WTC11 (cell line): ENCODE results near the gene GSC. TPM values are rescaled to one million over a fixed set of nuclear protein-coding genes. Genes with fewer than 3 reads are reported as not detected.

Experiments used
- ATAC-seq: fragments of 200-7000 bp; cut with Tn5 transposase; 2 replicates; pipeline ENCODE4 v1.10.0; 2021; ENCODE audit warnings: mild to moderate bottlenecking, moderate library complexity
- CTCF ChIA-PET: fragments of 300-600 bp; sonication (Branson Sonifier 250); formaldehyde crosslinking; loops from one replicate; lab custom pipeline; 2021; ENCODE audit warnings: antibody characterized with exemption; lab: Charles Lee
- POLR2A ChIA-PET: fragments of 350-600 bp; sonication (Branson Sonifier 250); formaldehyde crosslinking; loops from one replicate; lab custom pipeline; 2021; ENCODE audit warnings: antibody characterized with exemption; lab: Charles Lee
- DNase-seq: peaks from one replicate; pipeline ENCODE4 v3.0.0; 2021; ENCODE audit warnings: low spot score
- H3K27ac Mint-ChIP-seq: 2 replicates; pipeline ENCODE4 v1.8.0; 2021; ENCODE audit warnings: mixed read lengths
- H3K27me3 Mint-ChIP-seq: 2 replicates; pipeline ENCODE4 v1.8.0; 2021; ENCODE audit warnings: low read depth, mild to moderate bottlenecking, moderate library complexity, mixed read lengths
- H3K36me3 Mint-ChIP-seq: 2 replicates; pipeline ENCODE4 v1.8.0; 2021; ENCODE audit warnings: mixed read lengths
- H3K4me1 Mint-ChIP-seq: 2 replicates; pipeline ENCODE4 v1.8.0; 2022; ENCODE audit warnings: mixed read lengths
- H3K4me3 Mint-ChIP-seq: 2 replicates; pipeline ENCODE4 v1.8.0; 2021; ENCODE audit warnings: mild to moderate bottlenecking, moderate library complexity, mixed read lengths
- H3K9me3 Mint-ChIP-seq: 2 replicates; pipeline ENCODE4 v1.8.0; 2021; ENCODE audit warnings: mixed read lengths
- ATF1 ChIP-seq: sonication (generic); formaldehyde crosslinking; IDR thresholded peaks from 2 replicates; pipeline ENCODE4 v1.8.1; 2023; ENCODE audit warnings: mild to moderate bottlenecking, moderate library complexity, missing genetic modification reagents
- EMX1 ChIP-seq: fragments of 250-450 bp; sonication (Bioruptor Pico); IDR thresholded peaks from 2 replicates; pipeline ENCODE4 v1.8.0; 2021; ENCODE audit warnings: mild to moderate bottlenecking
- FOXP1 ChIP-seq: sonication (generic); formaldehyde crosslinking; IDR thresholded peaks from 2 replicates; pipeline ENCODE4 v1.8.0; 2022; ENCODE audit warnings: missing genetic modification reagents, mild to moderate bottlenecking, moderate library complexity, borderline replicate concordance
- GABPB1 ChIP-seq: sonication (generic); formaldehyde crosslinking; IDR thresholded peaks from 2 replicates; pipeline ENCODE4 v1.8.1; 2023; ENCODE audit warnings: mild to moderate bottlenecking, missing genetic modification reagents
- GTF2I ChIP-seq: fragments of 250-450 bp; sonication (Bioruptor Pico); conservative IDR thresholded peaks from 2 replicates; pipeline ENCODE4 v1.4.0; 2021; ENCODE audit warnings: mild to moderate bottlenecking
- IRF2 ChIP-seq: sonication (generic); formaldehyde crosslinking; IDR thresholded peaks from 2 replicates; pipeline ENCODE4 v1.8.0; 2022; ENCODE audit warnings: low read depth, missing genetic modification reagents, borderline replicate concordance
- NFATC4 ChIP-seq: fragments of 250-450 bp; sonication (Bioruptor Pico); IDR thresholded peaks from 2 replicates; pipeline ENCODE4 v1.9.0; 2021; ENCODE audit warnings: mild to moderate bottlenecking
- NR3C1 ChIP-seq: sonication (generic); formaldehyde crosslinking; conservative IDR thresholded peaks from 2 replicates; pipeline ENCODE4 v1.8.1; 2023; ENCODE audit warnings: low read depth, mild to moderate bottlenecking, missing genetic modification reagents
- SMAD4 ChIP-seq: sonication (generic); formaldehyde crosslinking; IDR thresholded peaks from 2 replicates; pipeline ENCODE4 v1.8.0; 2022; ENCODE audit warnings: mild to moderate bottlenecking, missing genetic modification reagents
- ZNF317 ChIP-seq: sonication (generic); formaldehyde crosslinking; IDR thresholded peaks from 2 replicates; pipeline ENCODE4 v1.8.1; 2023; ENCODE audit warnings: low read depth, mild to moderate bottlenecking, moderate library complexity, missing genetic modification reagents, borderline replicate concordance
- ZNF396 ChIP-seq: fragments of 250-450 bp; sonication (Bioruptor Pico); IDR thresholded peaks from 2 replicates; pipeline ENCODE4 v1.8.0; 2021; ENCODE audit warnings: mild to moderate bottlenecking, moderate library complexity, borderline replicate concordance
- total RNA-seq: library from RNA; stranded (reverse); gene quantifications from 3 replicates; pipeline ENCODE4 v1.2.3, GENCODE V29; 2021
- TF ChIP-seq, protein P1 (sequence below): sonication (generic); formaldehyde crosslinking; IDR thresholded peaks from 2 replicates; pipeline ENCODE4 v1.8.0; 2022; ENCODE audit warnings: missing genetic modification reagents
- TF ChIP-seq, protein P2 (sequence below): sonication (generic); formaldehyde crosslinking; IDR thresholded peaks from 2 replicates; pipeline ENCODE4 v1.8.0; 2022; ENCODE audit warnings: mild to moderate bottlenecking, missing genetic modification reagents
- TF ChIP-seq, protein P3 (sequence below): sonication (generic); formaldehyde crosslinking; IDR thresholded peaks from 2 replicates; pipeline ENCODE4 v1.8.0; 2022; ENCODE audit warnings: mild to moderate bottlenecking, missing genetic modification reagents
- TF ChIP-seq, protein P4 (sequence below): sonication (generic); formaldehyde crosslinking; IDR thresholded peaks from 2 replicates; pipeline ENCODE4 v1.8.1; 2022; ENCODE audit warnings: missing genetic modification reagents, borderline replicate concordance
- TF ChIP-seq, protein P5 (sequence below): fragments of 250-450 bp; sonication (Bioruptor Pico); IDR thresholded peaks from 2 replicates; pipeline ENCODE4 v1.9.0; 2021; ENCODE audit warnings: mild to moderate bottlenecking
- TF ChIP-seq, protein P6 (sequence below): fragments of 250-450 bp; sonication (Bioruptor Pico); IDR thresholded peaks from 2 replicates; pipeline ENCODE4 v1.9.0; 2021; ENCODE audit warnings: moderate library complexity, mild to moderate bottlenecking, inconsistent platforms, borderline replicate concordance
- TF ChIP-seq, protein P7 (sequence below): sonication (generic); formaldehyde crosslinking; IDR thresholded peaks from 2 replicates; pipeline ENCODE4 v1.8.0; 2022; ENCODE audit warnings: mild to moderate bottlenecking, missing genetic modification reagents

The GSC gene
- total RNA-seq, 1 experiment from 2014 or later: 4.4 TPM

DNA sequence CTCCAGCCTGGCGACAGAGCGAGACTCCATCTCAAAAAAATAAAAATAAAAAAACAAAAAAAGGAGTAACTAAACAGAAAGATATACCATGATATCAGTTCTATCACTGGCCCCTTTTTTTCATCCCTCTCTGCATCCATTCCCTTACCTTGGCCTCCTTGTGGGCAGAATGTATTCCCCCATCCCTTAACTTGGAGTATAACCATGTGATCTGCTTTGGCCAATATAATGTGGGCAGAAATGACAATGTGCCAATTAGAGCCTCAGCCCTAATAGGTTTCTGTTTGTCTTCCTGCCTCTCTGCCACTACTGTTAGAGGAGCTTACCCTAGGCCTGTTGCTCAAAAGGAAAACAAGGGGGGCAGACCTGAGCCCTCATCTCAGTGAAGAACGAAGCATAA lies 23.8 kb downstream of the GSC start (continued):
- TF ChIP-seq, protein P1, sequence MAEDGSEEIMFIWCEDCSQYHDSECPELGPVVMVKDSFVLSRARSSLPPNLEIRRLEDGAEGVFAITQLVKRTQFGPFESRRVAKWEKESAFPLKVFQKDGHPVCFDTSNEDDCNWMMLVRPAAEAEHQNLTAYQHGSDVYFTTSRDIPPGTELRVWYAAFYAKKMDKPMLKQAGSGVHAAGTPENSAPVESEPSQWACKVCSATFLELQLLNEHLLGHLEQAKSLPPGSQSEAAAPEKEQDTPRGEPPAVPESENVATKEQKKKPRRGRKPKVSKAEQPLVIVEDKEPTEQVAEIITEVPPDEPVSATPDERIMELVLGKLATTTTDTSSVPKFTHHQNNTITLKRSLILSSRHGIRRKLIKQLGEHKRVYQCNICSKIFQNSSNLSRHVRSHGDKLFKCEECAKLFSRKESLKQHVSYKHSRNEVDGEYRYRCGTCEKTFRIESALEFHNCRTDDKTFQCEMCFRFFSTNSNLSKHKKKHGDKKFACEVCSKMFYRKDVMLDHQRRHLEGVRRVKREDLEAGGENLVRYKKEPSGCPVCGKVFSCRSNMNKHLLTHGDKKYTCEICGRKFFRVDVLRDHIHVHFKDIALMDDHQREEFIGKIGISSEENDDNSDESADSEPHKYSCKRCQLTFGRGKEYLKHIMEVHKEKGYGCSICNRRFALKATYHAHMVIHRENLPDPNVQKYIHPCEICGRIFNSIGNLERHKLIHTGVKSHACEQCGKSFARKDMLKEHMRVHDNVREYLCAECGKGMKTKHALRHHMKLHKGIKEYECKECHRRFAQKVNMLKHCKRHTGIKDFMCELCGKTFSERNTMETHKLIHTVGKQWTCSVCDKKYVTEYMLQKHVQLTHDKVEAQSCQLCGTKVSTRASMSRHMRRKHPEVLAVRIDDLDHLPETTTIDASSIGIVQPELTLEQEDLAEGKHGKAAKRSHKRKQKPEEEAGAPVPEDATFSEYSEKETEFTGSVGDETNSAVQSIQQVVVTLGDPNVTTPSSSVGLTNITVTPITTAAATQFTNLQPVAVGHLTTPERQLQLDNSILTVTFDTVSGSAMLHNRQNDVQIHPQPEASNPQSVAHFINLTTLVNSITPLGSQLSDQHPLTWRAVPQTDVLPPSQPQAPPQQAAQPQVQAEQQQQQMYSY (CRISPR knock-in tag): no peak
- TF ChIP-seq, protein P2, sequence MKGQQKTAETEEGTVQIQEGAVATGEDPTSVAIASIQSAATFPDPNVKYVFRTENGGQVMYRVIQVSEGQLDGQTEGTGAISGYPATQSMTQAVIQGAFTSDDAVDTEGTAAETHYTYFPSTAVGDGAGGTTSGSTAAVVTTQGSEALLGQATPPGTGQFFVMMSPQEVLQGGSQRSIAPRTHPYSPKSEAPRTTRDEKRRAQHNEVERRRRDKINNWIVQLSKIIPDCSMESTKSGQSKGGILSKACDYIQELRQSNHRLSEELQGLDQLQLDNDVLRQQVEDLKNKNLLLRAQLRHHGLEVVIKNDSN (CRISPR knock-in tag): no peak
- TF ChIP-seq NR3C1 (CRISPR knock-in tag) (no peak), ZNF396 (CRISPR knock-in tag) (no peak), FOXP1 (CRISPR knock-in tag) (no peak)
- TF ChIP-seq, protein P3, sequence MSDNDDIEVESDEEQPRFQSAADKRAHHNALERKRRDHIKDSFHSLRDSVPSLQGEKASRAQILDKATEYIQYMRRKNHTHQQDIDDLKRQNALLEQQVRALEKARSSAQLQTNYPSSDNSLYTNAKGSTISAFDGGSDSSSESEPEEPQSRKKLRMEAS (CRISPR knock-in tag): no peak

DNA sequence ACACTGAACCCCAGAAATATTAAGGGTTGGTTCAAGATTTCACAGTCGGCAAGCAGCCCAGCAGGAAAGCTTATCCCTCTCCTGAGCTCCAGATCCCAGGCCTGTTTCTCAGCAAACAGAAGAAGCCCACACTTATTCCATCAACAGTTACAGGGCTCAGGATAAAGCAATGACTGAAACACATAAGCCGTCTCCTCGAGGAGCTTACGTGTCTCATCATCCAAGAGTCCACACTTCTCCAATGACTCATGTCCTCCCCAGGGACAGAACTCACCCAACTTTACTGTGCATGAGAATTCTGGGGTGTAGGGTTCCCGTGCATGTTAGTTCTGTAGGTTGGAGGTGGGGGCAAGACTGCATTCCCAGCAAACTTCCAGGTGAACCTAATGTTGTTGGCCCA lies 31.2 kb downstream of the GSC start:
- H3K9me3 Mint-ChIP-seq: no peaks in the 10 kb centered on the region
- no peaks in the 10 kb centered on the region for H3K36me3 Mint-ChIP-seq
- no peak overlapping the region for H3K27ac Mint-ChIP-seq
- TF ChIP-seq GABPB1 (CRISPR knock-in tag) (no peak), GTF2I (no peak), NFATC4 (CRISPR knock-in tag) (no peak), ATF1 (no peak), SMAD4 (CRISPR knock-in tag) (no peak)
- TF ChIP-seq, protein P4, sequence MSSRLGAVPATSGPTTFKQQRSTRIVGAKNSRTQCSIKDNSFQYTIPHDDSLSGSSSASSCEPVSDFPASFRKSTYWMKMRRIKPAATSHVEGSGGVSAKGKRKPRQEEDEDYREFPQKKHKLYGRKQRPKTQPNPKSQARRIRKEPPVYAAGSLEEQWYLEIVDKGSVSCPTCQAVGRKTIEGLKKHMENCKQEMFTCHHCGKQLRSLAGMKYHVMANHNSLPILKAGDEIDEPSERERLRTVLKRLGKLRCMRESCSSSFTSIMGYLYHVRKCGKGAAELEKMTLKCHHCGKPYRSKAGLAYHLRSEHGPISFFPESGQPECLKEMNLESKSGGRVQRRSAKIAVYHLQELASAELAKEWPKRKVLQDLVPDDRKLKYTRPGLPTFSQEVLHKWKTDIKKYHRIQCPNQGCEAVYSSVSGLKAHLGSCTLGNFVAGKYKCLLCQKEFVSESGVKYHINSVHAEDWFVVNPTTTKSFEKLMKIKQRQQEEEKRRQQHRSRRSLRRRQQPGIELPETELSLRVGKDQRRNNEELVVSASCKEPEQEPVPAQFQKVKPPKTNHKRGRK: no peak
- TF ChIP-seq, protein P5, sequence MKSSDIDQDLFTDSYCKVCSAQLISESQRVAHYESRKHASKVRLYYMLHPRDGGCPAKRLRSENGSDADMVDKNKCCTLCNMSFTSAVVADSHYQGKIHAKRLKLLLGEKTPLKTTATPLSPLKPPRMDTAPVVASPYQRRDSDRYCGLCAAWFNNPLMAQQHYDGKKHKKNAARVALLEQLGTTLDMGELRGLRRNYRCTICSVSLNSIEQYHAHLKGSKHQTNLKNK: no peak
- TF ChIP-seq, protein P6, sequence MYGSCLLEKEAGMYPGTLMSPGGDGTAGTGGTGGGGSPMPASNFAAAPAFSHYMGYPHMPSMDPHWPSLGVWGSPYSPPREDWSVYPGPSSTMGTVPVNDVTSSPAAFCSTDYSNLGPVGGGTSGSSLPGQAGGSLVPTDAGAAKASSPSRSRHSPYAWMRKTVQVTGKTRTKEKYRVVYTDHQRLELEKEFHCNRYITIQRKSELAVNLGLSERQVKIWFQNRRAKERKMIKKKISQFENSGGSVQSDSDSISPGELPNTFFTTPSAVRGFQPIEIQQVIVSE (CRISPR knock-in tag): no peak
- ATAC-seq (no peak), DNase-seq (no peak)
- no peaks in the 10 kb centered on the region; the same call in 1 of the 2 replicates for H3K27me3 Mint-ChIP-seq
- H3K4me1 Mint-ChIP-seq: no peaks in the 10 kb centered on the region
- ChIA-PET CTCF (no interaction called here), POLR2A (no interaction called here)
- H3K4me3 Mint-ChIP-seq: no peak overlapping the region

DNA sequence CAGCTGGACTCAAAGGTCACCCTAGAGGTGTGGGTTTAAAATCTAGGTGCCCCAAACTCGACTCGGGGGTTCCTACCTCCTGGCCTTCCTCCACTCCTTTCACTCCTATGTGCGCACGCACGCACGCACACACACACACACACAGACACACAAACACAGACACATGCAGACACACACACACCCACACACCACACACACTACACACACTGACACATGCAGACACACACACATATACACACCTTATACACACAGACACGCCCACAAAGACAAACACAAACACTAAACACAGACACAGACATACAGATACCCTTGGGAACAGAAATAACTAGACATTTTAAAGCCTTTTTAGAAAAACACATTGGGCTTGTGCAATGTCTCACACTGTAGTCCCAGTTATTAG lies 31.8 kb downstream of the GSC start:
- Mint-ChIP-seq H3K36me3 (no peaks in the 10 kb centered on the region), H3K27me3 (no peaks in the 10 kb centered on the region; the same call in 1 of the 2 replicates), H3K4me1 (no peaks in the 10 kb centered on the region), H3K27ac (no peak overlapping the region; the same call in 1 of the 2 replicates), H3K4me3 (no peak overlapping the region), H3K9me3 (no peaks in the 10 kb centered on the region)
- no peak for DNase-seq
- TF ChIP-seq EMX1 (CRISPR knock-in tag): no peak
- TF ChIP-seq ZNF317 (CRISPR knock-in tag): no peak
- TF ChIP-seq FOXP1 (CRISPR knock-in tag): no peak
- TF ChIP-seq, protein P7, sequence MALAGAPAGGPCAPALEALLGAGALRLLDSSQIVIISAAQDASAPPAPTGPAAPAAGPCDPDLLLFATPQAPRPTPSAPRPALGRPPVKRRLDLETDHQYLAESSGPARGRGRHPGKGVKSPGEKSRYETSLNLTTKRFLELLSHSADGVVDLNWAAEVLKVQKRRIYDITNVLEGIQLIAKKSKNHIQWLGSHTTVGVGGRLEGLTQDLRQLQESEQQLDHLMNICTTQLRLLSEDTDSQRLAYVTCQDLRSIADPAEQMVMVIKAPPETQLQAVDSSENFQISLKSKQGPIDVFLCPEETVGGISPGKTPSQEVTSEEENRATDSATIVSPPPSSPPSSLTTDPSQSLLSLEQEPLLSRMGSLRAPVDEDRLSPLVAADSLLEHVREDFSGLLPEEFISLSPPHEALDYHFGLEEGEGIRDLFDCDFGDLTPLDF (CRISPR knock-in tag): no peak
- no peak for TF ChIP-seq IRF2 (CRISPR knock-in tag)
- no peak for TF ChIP-seq SMAD4 (CRISPR knock-in tag)
- ChIA-PET POLR2A (no interaction called here), CTCF (interaction anchor here (2.7 kb wide), 1 partner anchor 11 kb away, joined by 8 read pairs; no protein-coding TSS in a partner anchor)
- ATAC-seq: no peak
